GM19397 (cell line): Measurements from ENCODE around the gene FBXW5.

Source experiments
- ATAC-seq: cut with Tn5 transposase; IDR thresholded peaks from one replicate; pipeline ENCODE4 v1.9.1; 2021; ENCODE audit warnings: mild to moderate bottlenecking, moderate library complexity; ENCODE audit not compliant: unreplicated experiment

FBXW5 gene, protein sequence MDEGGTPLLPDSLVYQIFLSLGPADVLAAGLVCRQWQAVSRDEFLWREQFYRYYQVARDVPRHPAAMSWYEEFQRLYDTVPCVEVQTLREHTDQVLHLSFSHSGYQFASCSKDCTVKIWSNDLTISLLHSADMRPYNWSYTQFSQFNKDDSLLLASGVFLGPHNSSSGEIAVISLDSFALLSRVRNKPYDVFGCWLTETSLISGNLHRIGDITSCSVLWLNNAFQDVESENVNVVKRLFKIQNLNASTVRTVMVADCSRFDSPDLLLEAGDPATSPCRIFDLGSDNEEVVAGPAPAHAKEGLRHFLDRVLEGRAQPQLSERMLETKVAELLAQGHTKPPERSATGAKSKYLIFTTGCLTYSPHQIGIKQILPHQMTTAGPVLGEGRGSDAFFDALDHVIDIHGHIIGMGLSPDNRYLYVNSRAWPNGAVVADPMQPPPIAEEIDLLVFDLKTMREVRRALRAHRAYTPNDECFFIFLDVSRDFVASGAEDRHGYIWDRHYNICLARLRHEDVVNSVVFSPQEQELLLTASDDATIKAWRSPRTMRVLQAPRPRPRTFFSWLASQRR

DNA sequence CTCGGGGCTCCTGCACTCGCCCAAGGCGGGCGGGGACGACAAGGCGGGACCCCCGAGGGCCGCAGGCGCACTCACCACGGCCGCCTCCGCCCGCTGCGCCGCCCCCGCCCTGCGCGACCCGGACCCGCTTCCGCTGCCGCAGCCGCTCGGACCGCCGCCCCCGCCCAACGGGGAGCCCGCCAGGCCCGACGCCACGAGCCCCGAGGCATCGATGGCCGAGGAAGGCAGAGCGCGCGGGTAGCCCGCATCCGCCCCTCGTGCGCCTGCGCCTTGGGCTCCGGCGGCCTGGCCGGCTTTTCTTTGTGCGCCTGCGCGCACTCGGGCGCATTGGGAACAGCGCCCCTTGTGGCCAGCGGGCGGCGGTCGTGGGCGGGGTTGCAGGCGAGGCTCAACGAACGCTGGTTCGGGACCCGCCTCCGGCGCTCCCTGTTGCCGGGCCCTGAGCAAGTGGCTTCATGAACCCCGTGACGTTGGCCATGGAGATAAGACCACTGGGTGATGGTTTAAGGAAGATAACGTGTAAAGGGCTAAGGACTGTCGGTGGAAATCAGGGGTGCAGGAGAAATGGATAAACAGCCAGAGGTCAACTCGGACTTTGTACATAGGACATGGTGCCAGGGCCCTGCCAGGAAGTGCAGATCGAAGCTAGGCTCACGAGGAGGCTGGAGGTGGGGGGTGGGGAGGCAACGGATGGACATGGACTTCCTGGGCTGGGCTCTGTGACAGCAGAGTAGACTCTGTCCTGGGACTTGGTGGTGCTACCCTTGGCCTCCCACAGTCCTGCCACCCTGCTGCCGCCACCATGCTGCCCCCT, at the start of gene FBXW5, which contains the start of gene C8G:
FBXW5 (minus strand) TSS at position 220 of the 814 bp plus-strand sequence. CDS start 655 bp downstream, outside the sequence.
C8G (plus strand) TSS at position 725 of the 814 bp plus-strand sequence; CDS start at position 803, 78 bp downstream.
- ATAC-seq, result peak; percentile 79

DNA sequence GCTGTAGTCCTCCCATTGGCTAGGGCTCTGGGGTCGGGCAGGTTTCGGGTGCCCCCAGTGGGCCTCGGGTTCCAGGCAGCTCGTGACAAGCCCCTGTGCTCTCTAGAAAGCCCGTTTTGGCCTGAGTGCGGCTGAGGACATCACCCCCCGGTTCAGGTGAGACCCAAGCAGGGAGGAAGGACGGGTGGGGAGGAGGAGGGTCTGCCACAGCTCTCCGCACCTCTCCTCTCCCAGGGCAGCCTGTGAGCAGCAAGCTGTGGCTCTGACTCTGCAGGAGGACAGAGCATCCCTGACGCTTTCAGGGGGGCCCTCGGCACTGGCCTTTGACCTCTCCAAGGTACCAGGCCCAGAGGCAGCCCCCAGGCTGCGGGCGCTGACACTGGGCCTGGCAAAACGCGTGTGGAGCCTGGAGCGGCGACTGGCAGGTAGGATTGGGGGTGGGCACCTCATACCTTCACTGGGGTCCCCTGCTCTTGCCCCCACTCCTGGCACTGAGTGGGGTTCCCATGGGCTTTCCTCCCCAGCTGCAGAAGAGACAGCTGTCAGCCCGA, 48.4 kb upstream of the FBXW5 start:
- no peak for ATAC-seq

DNA sequence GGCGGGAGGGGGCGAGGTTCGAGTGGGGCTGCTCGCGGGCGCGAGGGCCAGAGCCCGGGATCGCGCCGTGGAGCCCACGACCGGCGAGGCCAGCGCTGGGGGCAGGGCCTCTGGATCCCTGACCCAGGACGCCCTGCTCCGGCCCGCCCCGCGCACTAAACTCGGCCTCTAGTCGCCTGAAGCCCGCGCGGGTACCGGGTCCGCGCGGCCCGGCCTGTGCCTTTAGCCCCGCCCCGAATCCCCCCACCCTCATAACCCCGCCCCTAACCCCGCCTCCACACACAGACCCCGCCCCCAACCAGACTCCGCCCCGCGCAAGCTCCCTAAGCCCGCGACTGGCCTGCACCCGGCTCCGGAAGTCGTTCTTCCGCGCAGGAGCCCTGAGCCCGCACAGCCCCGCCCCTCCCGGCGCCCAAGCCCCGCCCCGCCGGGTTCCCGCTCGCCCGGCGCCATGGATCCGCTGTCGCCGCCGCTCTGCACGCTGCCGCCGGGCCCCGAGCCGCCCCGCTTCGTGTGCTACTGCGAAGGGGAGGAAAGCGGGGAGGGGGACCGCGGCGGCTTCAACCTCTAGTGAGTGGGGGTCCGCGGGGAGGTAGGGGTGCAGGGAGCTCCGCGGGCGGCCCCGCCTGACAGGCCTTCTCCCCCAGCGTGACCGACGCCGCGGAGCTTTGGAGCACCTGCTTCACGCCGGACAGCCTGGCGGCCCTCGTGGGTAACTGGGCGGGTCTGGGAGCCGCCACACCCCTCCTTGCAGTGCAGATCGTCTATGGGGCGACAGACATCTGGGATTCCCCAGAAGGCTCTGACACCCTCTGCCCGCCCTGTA, 47.7 kb upstream of the FBXW5 start, which contains the start of gene PAXX:
PAXX (plus strand) TSS at position 430 of the 826 bp plus-strand sequence; CDS start at position 452, 22 bp downstream.
- peak; percentile 83 for ATAC-seq

DNA sequence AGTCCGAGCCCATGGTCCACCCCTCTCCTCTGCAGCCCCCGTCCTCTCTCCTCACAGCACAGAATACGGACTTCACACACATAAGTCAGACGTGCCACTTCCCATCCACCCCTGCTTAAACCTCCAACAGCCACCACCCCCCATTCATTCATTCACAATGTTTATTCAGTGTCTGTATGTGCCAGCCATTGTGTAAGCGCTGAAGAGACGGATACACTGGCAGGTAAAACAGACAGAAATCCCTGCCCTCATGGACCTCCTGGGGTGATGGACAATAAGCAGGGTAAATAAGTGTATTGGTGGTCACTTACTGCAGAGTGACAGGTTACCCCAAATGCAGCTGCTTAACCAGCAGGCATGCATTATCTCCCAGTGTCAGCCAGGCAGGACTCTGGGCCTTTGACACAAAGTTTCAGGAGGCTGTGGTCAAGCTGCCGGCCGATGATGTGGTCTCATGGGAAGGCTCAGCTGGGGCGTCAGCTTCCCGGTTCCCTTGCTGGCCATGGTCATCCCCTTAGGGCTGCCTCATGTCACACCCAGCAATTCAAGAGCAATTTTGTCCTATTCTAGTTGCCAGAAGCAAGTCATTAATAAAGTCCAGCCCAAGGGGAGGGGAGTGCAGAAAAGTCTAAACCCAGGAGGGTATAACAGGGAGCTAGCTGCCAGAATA, 45.8 kb upstream of the FBXW5 start:
- no peak for ATAC-seq

DNA sequence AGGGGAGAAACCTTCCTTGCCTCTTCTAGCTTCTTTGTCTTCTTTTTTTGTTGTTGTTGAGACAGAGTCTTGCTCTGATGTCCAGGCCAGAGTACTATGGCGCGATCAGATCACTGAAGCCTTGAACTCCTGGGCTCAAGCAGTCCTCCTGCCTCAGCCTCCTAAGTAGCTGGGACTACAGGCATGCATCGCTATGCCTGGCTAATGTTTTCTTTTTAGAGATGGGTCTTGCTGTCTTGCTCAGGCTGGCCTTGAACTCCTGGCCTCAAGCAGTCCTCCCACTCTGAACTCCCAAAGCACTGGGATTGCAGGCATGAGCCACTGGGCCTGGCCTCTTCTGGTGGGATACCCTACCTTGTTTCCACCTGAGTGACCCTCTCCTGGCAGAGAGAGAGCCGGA, 44.3 kb upstream of the FBXW5 start:
- ATAC-seq, result no peak

DNA sequence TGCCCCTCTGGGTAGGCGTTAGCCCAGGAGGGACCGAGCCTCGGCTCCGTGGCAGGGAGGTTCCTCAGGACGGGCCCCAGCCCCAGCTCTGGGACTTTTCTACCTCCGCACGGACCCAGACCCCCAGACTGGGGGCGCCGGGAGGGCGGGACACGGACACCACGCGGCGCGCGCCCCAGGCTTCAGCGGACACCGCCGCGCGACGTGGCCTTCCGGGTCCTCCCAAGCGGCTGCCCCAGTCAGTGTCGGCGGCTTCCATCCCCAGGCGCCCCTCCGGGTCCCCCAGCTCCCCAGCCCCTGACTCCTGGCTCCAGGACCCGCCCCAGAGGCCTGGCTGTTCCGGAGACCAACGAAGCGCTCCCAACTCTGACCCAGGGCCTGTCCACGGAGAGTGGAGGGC, 41.3 kb upstream of the FBXW5 start:
- no peak for ATAC-seq

DNA sequence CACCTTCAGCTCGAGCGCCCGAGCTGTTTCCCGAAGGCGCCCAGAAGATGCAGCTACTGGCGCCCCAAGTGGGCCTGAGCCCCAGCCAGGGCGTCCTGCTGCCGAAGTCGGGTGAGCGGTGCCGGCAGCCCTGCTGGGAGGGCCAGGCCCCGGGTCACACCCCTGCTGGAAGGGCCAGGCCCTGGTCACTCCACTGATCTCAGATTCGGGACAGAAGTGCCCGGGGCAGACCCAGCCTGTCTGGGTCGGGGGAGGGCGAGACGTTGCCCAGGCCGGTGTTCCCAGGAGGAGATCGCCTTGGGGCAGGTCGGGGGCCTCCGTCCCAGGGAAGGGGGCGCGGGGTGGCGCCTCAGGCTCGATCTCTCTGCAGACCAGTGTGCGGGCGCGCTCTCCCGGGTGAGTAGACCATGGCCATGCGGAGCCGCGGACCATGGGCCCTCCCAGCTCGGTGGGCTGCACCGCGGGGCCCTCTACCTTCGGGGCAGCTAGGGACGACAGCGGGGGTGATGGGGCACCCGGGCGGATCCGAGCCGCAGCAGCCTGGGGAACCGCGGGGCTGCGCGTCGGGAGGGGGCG, 40.6 kb upstream of the FBXW5 start:
- ATAC-seq, result no peak

DNA sequence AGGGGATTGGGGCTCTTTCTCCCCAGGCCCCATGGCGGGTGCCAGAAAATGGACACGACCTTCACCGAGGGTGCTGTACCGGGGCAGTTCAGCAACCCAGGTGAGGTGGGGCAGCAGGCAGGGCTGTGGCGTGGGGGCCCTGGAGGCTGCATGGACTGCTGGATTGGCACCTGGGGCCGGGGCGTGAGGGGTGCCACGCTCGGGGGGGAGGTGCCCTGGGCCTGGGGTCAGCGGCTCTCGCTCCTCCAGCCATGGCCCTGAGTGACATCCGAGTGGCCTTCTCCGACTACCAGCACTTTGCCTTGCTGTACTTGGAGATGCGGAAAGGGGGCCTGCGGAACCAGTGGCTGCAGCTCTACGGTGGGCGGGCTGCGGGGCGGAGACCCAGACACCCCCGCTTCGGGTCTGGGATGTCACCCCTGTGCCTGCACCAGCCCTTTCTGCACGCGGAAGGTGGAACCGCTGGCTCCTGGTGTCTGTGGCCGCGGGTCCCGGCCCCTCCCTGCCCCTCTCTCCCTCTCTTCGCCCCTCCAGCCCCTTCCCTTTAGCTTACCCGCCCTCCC, 40.0 kb upstream of the FBXW5 start:
- no peak for ATAC-seq

DNA sequence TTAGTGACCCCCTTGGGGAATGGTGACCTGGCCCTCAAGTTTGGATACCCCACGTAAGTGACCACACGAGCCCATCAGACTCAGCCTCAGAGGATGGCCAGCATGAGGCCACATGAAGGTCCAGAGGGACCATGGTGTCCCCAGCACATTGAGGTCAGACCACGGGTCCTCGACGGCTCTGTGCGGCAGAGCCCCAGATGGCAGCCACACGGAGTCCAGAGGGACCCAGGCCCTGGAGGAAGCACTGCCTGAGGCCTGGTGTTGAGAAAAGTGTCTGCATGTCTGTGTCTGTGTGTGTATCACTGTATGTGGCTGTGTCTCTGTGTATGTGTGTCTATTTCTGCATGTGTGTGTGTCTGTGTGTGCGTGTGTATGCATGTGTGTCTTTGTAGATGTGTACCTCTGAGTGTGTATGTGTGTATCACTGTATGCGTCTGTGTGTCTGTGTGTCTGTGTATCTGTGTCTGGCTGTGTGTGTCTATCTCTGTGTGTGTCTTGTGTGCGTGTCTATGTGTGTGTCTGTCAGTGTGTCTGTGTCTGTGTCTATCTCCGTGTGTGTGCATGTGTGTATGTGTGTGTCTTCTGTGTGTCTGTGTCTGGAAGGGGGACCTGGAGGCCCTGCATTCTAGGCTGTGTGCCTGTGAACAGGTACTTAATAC, 39.2 kb upstream of the FBXW5 start:
- no peak for ATAC-seq

DNA sequence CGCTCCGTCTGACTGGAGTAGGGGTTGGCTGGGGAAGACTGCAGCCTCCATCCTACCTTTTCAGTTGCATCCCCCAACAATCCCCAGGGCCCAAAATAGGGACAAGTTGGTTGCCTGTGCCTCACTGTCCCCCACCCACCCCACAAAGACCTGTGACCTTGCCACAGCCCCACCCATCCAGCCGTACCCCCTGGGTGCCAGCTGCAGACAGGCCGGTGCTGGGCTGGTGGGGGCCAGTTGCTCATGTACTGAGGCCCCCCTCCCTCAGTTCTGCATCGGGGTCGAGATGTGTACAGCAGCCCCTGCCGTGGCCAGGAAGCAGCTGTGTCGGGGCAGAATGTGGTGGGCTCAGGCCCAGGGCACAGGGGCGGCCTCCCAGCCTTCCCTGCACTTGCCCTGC, 38.6 kb upstream of the FBXW5 start:
- no peak for ATAC-seq

DNA sequence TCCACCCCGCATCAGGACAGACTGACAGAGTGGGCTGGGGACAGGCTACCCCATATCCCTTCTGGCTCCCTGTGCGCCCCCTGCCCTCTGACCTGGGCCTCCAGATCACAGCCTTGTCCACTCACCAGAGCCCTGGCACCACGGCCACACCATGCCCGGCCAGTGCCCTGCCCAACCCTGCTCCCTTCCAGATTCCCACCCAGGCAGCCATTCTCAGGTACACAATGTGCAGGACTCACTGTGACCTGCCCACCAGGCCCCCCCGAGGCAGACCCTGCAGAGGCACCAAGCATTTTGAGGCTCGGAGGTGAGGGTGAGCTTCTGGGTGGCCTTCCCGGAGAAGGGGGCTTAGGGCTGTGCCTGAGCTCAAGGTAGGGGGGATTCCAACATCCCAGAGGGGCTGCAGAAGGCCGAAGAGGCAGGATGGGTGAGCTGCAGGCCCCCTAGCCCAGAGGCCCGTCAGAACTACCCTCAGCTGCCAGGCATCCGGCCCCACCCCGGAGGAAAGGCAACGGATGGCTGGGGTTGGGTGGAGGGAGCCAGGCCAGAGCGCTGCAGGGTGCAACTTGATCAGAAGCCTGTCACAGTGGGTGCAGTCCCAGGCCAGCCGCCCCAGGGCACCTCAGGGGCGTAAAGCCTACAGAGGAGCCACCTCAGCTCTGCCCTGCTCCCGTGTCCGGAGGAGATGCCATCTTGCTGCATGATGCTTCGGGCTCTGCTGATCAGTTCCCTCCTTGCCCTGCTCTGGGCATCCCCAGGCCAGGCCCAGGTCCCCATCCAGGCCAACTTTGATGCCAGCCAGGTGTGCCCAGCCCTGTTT, 37.9 kb upstream of the FBXW5 start, which contains the start of gene LCNL1:
LCNL1 (plus strand) TSS at position 762 of the 820 bp plus-strand sequence. CDS start 594 bp downstream, outside the sequence.
- ATAC-seq, result no peak

DNA sequence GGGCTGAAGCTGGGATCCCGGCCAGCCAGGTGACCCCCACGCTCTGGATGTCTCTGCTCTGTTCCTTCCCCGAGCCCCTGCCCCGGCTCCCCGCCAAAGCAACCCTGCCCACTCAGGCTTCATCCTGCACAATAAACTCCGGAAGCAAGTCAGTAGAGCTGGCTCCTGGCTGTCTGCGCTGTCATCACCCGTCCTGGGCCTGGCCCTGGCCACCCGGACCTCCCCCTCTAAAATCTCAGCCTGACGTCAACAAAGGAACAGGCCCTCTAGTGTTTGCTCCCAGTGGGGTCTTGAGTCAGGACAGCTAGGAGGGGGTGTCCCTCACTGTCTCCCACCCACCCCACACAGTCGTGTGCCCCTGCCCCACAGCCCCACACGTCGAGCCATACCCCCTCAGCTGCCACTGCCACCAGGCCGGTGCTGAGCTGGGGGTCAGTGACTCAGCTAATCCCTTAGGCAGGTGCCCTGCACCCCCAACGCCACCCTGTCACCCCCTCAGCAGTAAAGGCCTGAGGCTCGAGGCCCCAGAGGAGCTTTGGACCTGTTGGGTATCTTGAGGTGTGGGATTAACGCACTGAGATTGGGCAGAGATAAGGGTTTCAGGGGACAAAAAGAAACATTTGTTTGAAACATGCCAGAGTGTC, 37.2 kb upstream of the FBXW5 start:
- no peak for ATAC-seq

DNA sequence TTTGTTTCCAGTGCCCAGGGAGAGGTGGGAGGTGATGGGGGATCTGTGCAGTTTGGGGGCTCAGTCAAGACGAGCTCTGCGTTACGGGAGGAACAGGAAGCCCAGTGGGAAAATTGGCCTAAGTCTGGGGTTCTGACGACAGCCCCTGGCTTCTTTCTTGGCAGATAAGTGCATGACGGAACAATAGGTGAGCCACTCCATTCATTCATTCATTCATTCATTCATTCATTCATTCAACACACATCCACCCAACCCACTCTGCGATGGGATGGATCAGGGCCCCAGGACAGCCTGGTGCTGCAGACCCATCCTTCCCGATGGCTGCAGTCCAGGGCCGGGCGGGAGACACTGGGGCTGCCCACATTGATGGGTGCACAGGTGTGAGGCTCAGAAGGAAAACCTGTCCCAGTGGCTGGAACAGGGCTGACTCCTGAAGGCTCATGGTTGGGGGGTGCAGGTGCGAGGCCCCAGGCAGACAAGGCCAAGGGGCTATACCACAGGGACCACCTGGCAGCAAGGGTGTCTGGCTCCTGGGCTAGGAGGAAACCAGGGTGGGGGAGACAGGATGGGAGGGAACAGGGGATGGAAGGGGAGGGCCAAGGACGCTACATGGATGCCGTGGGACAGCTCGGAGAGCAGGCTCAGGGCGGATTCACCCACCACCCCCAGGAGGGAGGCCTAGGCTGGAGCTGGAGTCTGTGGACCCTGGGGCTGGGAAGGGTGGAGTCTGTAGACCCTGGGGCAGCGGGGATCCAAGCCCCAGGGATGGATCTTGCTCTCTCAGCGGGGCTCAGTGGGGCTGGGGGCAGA, 36.3 kb upstream of the FBXW5 start:
- no peak for ATAC-seq

DNA sequence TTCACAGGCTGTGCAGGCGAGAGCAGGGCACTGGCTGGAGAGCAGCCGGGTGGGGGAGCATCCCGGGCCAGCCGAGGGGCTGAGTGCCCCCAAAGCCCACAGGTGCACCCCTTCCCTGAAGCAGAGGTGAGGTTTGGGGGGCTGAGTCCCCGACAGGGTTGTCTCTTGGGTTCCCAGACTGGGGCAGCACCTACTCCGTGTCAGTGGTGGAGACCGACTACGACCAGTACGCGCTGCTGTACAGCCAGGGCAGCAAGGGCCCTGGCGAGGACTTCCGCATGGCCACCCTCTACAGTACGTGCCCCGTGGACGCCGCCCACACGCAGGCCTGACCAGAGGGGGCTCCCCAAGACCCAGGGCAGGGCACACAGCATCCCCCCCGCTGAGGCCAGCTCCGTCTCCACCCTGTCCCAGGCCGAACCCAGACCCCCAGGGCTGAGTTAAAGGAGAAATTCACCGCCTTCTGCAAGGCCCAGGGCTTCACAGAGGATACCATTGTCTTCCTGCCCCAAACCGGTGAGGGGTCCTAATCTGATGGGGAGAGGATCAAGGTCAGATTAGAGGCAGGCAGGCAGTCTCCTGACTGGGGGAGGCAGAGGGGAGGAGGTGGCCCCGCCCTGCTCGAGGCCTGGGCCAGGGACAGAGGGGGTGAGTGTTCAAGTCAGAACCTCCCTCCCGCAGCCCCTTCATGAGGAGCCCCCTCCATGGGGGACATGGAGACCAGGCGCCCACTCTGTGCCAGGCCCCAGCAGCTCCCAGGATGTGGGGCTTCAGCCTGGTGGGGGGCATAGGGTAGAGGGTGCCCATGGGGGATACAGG, 35.4 kb upstream of the FBXW5 start:
- no peak for ATAC-seq

DNA sequence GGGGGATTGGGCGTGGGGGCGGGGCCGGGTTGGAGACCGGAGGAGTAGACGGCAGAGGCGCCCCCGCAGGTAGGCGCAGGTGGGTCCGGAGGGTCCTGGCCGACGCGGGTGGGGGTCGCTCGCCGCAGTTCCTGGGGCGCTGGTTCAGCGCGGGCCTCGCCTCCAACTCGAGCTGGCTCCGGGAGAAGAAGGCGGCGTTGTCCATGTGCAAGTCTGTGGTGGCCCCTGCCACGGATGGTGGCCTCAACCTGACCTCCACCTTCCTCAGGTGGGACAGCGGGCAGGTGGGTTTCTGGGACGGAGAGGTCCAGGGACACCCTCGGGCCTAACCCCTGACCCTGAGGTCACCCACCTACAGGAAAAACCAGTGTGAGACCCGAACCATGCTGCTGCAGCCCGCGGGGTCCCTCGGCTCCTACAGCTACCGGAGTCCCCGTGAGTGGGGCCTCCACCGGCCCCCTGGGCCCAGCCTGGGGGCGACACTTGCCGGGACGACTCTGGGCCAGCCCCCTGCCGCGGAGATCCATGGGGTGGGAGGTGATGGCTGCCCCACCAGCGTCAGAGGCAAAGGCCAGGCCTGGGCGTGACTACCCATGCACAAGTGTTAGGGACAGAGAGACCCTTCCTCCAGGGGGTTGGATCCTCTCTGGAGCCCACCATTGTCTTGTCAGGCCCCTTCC, 34.5 kb upstream of the FBXW5 start:
- no peak for ATAC-seq
